Head of caudate nucleus (tissue), 42 donors: ENCODE data around the gene GOT2.
"Not testable (repeated sequence)": the region's sequence is repeated elsewhere in the genome, so short reads cannot be mapped to it uniquely, and the experiment has no call there.

Experiments used
- DNase-seq, 42 donors: peaks; one replicate each; pipeline versions ENCODE4 v3.0.0 to v3.0.0-alpha.2; 2020 to 2021; ENCODE audit warnings: mixed read lengths in 7 of 42
- intact Hi-C: fragments of 100-400 bp; cut with DNase I; formaldehyde crosslinking; loops from one replicate; pipeline ENCODE4 v1.15.0; 2022

GOT2 gene

DNA sequence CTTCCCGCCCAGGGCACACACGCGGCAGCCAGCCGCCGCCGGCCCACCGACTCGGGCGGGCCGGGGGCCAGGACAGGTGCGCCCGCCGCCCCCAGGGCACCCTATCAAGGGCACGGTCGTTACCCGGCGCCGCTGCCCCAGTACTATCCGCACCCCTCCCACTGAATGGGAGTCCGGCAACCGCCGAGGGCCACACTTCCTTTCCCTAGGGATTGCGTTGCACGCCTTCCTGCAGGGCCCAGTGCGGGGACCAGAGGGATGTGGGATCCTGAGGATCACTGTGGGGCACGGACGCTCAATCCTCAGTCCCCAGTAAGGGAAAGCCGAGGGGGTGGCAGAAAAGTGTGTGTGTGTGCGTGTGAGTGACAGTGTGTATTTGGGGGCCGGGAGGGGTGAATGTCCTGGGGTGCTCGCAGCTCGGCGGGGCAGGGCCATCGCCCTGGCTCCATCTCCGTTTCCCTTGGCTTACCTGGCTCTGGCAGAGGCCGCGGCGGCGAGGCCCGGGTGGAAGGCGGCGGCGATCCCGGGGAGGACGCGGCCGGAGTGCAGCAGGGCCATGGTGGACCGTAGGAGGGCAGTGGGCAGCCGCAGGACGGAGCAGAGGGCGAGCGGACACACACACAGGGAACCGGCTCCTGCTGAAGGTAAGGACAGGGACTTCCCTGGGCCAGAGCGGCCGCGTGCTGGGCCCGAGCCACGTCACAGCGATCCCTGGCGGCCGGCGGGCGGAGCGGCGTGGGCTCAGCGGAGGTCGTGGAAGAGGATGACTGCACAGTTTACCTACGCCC, at the start of gene GOT2:
Gene GOT2 (minus strand): TSS at position 646 of the 788 bp plus-strand sequence. CDS start 88 bp downstream, at position 558.
- intact Hi-C loops, result no loop called here
- peak; percentile 49 to 94 (median 84) for DNase-seq

DNA sequence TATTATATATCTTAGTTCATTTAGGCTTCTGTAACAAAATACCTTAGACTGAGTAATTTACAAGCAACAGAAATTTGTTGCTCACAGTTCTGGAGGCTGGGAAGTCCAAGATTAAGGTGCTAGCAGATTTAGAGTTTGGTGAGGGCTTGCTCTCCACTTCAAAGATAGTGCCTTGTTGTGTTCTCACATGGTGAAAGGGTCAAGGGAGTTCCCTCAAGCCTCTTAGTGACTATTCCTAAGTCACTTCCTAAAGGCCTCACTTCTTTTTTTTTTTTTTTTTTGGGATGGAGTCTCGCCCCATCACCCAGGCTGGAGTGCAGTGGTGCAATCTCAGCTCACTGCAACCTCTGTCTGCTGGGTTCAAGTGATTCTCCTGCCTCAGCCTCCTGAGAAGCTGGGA, 45.2 kb upstream of the GOT2 start:
- DNase-seq, intact Hi-C loops: not testable (repeated sequence)

DNA sequence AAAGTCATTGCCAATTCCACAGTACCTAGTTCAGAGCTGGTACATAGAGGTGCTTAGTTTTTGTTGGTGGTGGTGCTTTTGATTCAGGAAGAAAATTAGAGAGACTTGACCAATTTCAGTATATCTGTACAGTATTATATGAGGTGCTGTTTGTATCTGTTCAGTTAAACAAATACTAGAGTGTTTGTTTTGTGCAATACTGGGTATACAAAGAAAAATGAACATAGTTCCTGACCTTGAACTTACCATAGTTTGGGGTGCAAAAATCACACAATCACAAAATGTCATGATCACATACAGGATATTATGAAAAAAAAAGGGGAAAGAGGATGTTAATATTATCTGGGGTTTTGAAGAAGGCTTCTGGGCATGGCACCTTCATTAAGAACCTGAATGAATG, 39.8 kb upstream of the GOT2 start:
- DNase-seq, result no peak
- intact Hi-C loops, result no loop called here

DNA sequence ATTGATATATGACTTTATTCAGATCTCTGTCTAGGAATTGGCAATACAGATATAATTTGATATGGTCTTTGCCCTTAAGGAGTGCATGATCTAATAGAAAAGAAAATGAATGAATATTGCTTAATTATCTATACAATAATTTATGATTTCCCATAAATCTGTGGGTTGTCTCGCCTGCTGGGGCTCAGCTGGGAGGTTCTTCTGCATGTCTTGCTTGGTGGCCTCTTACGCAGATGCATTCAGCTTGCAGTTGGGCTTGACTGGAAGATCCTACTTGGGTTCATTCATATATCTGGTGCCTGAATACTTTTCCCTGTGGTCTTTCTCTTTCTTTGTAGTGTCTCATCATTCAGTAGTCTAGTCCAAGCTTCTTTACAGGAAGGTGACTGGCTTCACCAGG, 34.0 kb upstream of the GOT2 start:
- no peak for DNase-seq
- intact Hi-C loops, result no loop called here

DNA sequence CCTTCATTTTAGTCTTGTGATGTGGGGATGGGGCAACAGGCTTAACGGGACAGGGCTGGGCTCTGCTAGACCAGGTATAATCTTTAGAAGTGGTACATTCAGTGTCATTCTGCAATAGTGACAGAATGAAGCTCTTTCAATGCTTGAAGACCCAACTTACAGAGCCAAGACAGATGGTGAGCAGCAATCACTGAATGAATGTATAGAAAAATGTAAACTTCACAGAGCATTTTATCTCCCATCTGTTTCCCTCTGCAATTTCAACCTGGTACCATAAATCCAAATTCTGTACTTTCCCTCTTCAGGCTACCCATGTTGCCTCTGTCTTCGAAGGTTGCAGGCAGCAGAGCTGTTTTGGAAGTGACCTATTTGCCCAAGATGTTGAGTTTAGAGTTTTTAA, 33.5 kb upstream of the GOT2 start:
- intact Hi-C loops, result no loop called here

DNA sequence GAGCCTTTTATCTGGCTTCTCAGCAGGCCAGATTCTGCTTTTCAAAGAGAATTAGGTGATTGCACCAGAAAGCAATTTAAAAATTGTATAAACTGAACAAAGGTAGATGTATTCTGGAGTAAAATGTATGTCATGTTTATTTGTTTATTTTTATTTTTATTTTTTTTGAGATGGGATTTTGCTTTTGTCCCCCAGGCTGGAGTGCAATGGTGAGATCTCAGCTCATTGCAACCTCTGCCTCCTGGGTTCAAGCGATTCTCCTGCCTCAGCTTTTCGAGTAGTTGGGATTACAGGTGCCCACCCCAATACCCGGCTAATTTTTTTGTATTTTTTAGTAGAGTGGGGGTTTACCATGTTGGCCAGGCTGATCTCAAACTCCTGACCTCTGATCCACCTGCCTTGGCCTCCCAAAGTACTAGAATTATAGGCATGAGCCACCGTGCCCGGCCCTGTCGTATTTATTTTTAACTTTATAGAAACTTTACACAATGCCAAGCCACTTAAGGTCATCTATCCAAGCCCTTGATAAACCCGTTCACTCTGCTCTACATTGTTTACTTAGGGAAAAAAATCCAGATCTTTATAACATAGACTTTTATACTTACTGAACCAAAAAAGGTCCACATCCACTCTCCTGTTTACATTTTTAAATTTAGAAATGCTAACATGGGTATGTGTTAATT, 22.7 kb upstream of the GOT2 start:
- intact Hi-C loops, result loop anchor here (5.0 kb wide), 1 partner anchor 74 kb away; the partner anchor contains the start of gene SLC38A7
- DNase-seq, result no peak

More for the DNA sequence above, 33.5 kb upstream of the GOT2 start:
- no peak for DNase-seq

DNA sequence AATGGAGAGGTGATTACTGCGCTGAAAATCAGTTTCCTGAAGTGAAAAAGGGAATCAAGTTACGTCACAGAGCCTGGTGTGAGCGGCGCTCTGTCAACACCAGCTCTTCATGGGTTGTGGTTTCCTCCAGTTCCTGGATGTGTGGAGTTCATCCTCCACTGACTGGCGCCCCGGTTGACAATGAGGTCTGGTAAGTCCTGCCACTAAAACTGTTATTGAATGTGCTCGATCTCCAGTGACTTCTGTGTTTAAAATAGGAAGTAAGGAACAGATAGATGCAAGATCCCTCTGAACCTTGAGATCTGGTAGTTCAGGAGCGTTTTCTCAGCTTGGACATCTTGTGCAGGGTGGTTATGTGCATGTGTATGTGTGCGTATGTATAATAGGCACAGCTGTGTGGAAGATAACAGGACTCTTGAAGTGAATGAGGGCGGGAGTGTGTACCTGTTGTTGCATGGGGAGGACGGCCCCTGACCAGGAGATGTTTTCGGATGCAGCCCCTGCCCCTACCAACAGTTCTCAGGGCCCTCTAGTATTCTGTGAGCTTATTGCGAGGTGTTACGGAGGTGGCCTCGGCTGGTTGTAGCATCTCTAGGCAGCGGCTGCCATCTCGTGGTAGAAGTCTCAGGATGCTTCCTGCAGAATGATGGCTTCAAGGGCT, 22.0 kb upstream of the GOT2 start:
- intact Hi-C loops, result loop anchor here (5.0 kb wide), 1 partner anchor 74 kb away; the partner anchor contains the start of gene SLC38A7
- peak; percentile 62 to 92 (median 82) for DNase-seq

DNA sequence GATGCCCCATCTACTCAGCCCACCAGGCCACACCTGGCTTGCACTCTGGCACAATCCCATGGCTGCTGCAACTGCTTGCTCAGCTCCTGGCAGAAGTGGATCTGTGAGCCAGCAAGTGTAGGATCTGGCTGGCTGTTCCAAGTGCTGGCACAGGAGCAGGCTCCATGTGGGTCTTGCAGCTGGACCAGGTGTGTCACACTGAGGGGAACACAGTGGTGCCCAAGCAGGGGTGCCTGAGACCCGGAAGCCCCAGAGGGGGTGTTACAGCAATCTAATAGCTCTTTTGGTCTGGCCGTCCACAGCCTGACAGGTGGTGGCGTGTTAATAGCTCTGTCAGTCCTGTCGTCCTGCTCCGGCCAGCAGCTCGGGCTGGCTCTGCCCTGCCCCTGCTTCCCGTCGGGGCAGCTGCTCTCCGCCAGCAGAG, 19.6 kb upstream of the GOT2 start:
- intact Hi-C loops, result no loop called here

DNA sequence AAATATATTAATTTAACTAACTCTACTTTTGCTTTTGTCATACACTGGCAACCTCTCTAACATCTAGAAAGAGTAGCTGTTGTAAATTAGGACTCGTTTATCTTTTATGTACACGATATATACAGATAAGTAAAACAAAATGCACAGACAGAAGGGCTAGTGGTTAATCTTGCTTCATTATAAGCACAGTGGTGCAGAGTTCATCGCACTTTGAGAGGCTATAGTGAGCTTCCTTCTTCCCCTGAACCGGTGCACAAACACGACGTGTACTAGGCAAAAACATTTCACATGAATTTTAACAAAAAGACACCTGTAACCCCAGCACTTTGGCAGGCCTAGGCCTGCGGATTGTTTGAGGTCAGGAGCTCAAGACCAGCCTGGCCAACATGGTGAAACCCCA, 10.4 kb upstream of the GOT2 start:
- intact Hi-C loops, result no loop called here
- no peak for DNase-seq

More for the DNA sequence above, 19.6 kb upstream of the GOT2 start:
- DNase-seq, result no peak

DNA sequence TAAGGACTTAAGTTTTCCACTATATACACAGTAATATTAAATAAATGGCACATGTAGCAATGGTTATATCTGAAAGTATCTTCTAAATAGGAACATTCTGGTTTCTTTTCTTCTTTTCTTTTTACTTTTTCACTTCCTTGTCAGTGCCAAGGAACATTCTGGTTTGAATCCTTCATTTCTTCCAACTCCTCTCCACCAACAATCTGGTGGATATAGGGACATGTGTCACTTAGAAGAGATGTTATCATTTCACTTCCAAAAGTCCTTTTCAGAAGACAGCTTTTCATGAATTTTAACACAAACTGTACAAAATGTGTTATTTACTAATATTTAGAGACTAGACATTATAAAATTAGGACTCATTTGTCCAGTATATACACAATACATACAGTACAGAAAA, 7.9 kb upstream of the GOT2 start:
- intact Hi-C loops, result no loop called here
- DNase-seq, result no peak

DNA sequence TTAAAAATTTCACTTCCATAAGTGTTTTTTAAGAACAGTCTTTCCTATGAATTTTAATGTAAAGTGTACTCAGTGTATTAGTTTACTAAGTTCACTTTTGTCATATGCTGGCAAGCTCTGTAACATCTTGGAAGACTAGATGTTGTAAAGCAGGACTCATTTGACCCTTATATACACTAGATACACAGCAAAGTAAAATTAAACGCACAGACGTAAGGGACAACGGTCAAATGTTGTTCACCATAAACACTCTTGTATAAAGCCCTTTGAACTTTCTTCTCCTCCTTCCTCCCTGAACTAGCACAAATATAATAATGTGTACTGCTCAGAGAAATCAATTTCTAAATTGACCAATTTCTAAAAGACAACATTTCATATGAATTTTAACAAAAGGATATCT, 7.0 kb upstream of the GOT2 start:
- no peak for DNase-seq
- intact Hi-C loops, result no loop called here

DNA sequence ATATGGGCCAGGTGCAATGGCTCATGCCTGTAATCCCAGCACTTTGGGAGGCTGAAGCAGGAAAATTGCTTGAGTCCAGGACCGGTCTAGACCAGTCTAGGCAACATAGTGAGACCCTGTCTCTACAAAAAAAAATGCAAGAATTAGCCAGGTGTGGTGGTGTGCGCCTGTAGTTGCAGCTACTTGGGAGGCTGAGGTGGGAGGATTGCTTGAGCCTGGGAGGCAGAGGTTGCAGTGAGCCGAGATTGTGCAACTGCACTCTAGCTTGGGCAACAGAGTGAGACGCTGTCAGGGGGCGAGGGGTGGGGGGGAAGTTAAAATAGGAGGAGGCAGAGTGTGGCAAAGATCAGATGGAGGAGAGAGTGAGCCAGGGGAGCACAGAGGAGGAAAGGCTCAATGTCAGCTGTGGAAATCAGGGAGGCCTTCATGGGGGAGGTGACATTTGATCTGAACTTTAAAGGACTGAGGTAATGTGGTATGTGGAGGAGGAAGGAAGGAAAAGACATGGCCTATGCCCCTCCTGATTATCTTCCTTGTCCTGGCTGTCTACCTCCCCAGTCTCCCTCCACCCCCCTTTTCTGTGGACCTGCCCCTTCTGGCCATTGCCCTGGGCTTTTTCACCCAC, 4.7 kb upstream of the GOT2 start:
- DNase-seq, result no peak
- intact Hi-C loops, result no loop called here

DNA sequence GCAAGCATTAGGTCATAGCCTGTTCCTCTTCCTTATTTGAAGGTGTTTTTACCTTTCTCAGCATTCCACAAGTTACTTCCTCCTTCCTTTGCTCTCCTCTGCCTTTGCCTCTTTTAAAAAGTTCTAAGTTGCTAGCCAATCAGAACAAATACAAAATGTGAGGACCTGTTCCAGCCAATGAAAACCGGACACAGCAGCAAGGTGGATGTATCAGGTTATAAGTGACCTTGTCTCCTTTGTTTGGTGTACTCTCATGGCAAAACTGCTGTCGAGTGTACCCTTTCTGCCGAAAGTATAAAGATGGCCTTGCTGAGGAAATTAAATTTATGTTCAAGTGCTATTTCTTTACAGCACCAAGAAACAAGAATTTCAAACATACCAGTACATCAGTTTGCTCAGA, 2.2 kb upstream of the GOT2 start:
- intact Hi-C loops, DNase-seq: not testable (repeated sequence)

DNA sequence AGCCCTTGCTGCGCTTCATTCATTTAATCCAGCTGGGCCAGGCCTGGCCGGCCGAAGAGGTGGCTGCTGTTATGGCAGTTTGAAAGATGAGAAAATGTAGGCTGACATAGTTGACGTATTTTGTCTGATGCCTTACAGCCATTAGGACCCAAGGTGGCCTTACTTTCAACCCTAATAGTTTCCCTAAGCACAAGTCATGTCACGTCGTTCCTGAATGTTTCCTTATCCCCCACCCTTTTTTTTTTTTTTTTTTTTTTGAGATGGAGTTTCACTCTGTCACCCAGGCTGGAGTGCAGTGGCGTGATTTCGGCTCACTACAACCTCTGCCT, 307 bp upstream of the GOT2 start:
- no peak for DNase-seq
- intact Hi-C loops, result no loop called here

DNA sequence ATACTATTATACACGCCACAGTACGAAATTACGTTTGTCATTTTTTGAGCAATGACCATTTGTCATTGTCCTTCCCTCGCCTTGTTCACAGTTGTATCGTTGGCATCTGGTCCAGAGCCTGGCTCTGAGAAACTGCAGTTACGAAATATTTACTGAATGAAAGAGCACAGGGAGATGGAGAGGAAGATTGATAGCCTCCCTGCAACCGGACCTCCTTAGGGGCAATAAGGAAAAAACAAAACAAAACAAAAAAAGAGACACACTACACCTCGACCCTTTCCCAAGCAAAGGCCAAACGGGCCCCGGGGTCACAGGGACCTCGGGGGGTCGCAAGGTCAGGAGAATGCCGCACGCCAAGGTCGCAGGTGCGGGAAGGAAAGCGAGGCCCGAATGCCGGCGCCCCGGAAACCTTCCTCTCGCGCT, 857 bp downstream of the GOT2 start:
- intact Hi-C loops, result no loop called here
- peak in 2 of 42 donors; percentile 9 to 10 for DNase-seq

DNA sequence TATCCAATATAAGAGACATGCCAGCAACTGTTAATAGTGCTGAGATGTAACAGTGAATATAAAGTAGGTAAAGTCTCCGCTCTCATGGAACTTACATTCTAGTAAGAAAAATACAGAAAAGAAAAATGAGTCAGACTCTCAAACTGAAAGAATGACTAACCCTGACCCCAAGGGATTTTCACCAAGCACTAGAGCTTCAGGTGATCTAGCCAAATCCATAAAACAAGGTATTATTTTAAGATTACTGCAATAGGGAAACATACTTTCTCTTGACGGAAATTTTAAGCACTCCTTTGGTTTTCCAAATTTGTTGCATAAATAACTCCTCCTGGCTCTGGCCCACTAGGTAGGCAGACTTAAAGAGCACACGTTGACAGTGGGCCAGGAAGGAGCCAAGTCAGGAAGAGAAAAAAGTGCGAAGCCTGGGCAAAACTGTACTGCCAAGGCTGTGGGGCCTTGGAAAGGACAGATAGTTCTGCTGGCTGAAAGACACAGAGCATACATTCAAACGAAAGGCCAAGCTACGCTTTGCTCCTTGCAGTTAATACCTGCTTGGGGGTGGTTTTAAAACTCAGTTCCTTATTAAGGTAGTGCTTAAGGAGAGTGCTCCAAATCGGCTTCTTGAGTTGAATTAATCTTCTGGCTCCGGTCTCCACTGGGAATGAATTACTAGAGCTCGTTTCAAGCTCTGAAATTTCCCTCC, 1.4 kb downstream of the GOT2 start:
- no peak for DNase-seq
- intact Hi-C loops, result no loop called here

DNA sequence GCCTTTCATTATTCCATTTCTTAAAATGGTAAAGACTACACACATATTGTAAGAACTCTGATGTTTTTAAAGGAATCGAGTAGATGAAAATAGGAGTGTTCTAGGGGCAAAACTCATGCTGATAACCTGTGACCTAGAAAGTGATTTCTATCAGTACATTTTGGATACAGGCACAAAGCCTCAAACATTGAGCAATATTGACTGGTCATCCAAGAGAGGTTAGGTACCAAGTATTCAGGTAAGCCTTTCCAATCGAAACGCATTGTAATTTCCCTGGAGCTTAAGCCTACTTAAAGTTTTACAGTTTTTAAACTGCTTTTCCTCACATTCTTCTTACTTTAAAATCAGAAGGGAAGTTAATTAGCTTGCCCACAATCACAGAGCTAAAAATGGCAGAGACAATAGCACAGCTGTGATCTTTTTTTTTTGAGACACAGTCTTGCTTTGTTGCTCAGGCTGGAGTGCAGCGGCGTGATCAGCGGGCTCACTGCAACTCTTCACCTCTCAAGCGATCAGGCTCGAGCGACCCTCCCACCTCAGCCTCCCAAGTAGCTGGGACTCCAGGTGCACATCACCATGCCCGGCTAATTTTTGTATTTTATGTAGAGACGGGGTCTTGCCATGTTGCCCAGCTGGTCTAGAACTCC, 3.3 kb downstream of the GOT2 start:
- peak in 10 of 42 donors; percentile 3 to 48 (median 24) for DNase-seq
- intact Hi-C loops, result no loop called here

DNA sequence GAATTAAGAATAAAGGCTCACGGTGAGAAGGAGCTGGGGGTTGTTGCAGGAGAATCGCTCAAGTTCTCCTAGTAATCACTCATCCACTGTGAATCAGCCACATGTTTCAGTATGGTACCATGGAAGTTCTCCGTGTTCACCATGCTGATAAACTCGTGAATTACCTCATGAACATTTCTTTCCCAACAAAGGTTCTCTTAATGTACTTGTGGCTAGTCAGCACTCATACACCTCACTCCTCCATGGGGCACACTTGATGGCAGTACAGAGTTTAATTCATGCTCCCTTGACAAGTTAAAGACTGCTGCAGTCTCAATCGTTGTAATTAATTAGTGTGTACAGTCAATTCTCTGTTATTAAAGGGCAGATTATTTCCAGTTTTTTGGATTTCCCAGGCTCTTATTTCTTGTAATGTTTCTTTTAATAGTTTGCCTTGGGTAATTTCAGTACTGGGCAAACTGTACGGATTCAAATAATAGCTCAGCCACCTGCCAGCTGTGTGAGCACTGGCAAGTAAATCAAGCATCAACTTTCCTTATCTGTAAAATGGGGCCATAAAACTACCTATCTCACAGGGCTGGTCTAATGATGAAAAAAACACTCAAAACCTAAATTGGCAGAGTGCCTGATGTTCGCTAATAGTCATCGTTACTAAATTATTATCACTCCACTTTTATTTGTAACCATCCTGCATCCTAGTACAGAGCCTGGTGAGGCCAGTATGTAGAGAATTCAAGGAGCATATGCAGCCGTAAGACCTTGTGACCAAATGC, 6.1 kb downstream of the GOT2 start:
- intact Hi-C loops, result no loop called here
- no peak for DNase-seq
